ENCODE measurements around the gene ZCCHC4. TPM values are rescaled to one million over a fixed set of nuclear protein-coding genes. Genes with fewer than 3 reads are reported as not detected.
A peak's percentile ranks its signal among the peaks of the same experiment; 100 is the strongest.

Gene ZCCHC4
- total and polyA plus RNA-seq, 2 of the 4 experiments (the other 2 are of a cell fraction), result 7.9 to 8.1 TPM

- H3K14ac ChIP-seq (replicated peaks; ENCODE audit: low read depth, low read length), result no peak overlapping the region
- no peak overlapping the region for H2BK120ac ChIP-seq (ENCODE audit: low read depth, low read length)
- no peak overlapping the region for H4K5ac ChIP-seq (ENCODE audit: low read depth, low read length)
- no peak overlapping the region for H3K9ac ChIP-seq (ENCODE audit: low read depth, low read length)
- H2AFZ ChIP-seq (replicated peaks; ENCODE audit: low read length, poor library complexity), result no peak overlapping the region
- no CpG with 5 or more reads among the region's 1 CpG for WGBS, 2 experiments (ENCODE audit: extremely low coverage in 2 of 2, insufficient read length in 1 of 2)
- no peak overlapping the region for H4K91ac ChIP-seq (ENCODE audit: insufficient read depth, low read depth, low read length)
- no peaks in the 10 kb centered on the region for H3K9me1 ChIP-seq (ENCODE audit: insufficient read depth, low read length)
- TF ChIP-seq NFE2L2 (IDR thresholded peaks at IDR 0.05; ENCODE audit: low read depth, low read length) (no peak), RAD21 (IDR thresholded peaks at IDR 0.05; ENCODE audit: low read length) (no peak), USF2 (IDR thresholded peaks at IDR 0.05; ENCODE audit: low read depth, low read length) (no peak), FOS (IDR thresholded peaks at IDR 0.05; ENCODE audit: low read depth, low read length) (no peak), POLR2A (IDR thresholded peaks at IDR 0.05; ENCODE audit: low read depth, low read length) (no peak), RFX5 (IDR thresholded peaks at IDR 0.05; ENCODE audit: low read depth, low read length) (no peak), CHD1 (IDR thresholded peaks at IDR 0.05; ENCODE audit: low read depth, low read length) (no peak), MAZ (IDR thresholded peaks at IDR 0.05; ENCODE audit: borderline replicate concordance, low read depth, low read length) (no peak), MAFK (IDR thresholded peaks at IDR 0.05; ENCODE audit: low read depth, low read length) (no peak), CEBPB (IDR thresholded peaks at IDR 0.05; ENCODE audit: low read depth, low read length) (no peak), MXI1 (IDR thresholded peaks at IDR 0.05; ENCODE audit: borderline replicate concordance, low read depth, low read length) (no peak), SMC3 (IDR thresholded peaks at IDR 0.05; ENCODE audit: low read depth, low read length) (no peak), BHLHE40 (IDR thresholded peaks at IDR 0.05; ENCODE audit: low read depth, low read length) (no peak), RCOR1 (IDR thresholded peaks at IDR 0.05; ENCODE audit: insufficient replicate concordance, low read length) (no peak), CTCF (conservative IDR thresholded peaks at IDR 0.05; ENCODE audit: low read depth, low read length) (no peak)
- no peak for ATAC-seq (ENCODE audit: low read depth)
- no peak overlapping the region for H2AK5ac ChIP-seq (ENCODE audit: low read depth, low read length)
- H3K18ac ChIP-seq (ENCODE audit: low read depth, low read length), result no peak overlapping the region
- CTCF ChIA-PET, result no interaction called here
- no peaks in the 10 kb centered on the region for H3K36me3 ChIP-seq (ENCODE audit: control insufficient read depth, insufficient read depth, low read length)
- POLR2A ChIA-PET (ENCODE audit: unreplicated experiment), result no interaction called here
- H2BK5ac ChIP-seq (ENCODE audit: low read depth, low read length, poor library complexity, severe bottlenecking), result no peak overlapping the region
- no peak overlapping the region for H3K4me3 ChIP-seq (ENCODE audit: insufficient read depth, low read depth, low read length)
- no peak overlapping the region for H3K56ac ChIP-seq (ENCODE audit: extremely low read depth, insufficient read depth, low read length)
- in situ Hi-C loops (cut with MboI; ENCODE audit: low sequenced_read_pairs), result no loop called here
- H3K27ac ChIP-seq (ENCODE audit: insufficient read depth, low read length), result no peak overlapping the region
- H3K9me3 ChIP-seq (ENCODE audit: control insufficient read depth, insufficient read depth, low read length), result no peaks in the 10 kb centered on the region
- no peak overlapping the region for H3K4me2 ChIP-seq (ENCODE audit: low read depth, low read length)
- intact Hi-C loops (cut with micrococcal nuclease), result no loop called here
- H2BK20ac ChIP-seq (ENCODE audit: low read depth, low read length), result no peak overlapping the region
- H2BK15ac ChIP-seq (ENCODE audit: low read depth, low read length), result no peak overlapping the region
- no peaks in the 10 kb centered on the region for H4K20me1 ChIP-seq (ENCODE audit: insufficient read depth, low read length)
- no TSS peak for BruUV-seq (replicated peaks)
- H3K23ac ChIP-seq (ENCODE audit: low read depth, low read length), result no peak overlapping the region
- H3K79me1 ChIP-seq (ENCODE audit: low read depth in 1 of 2, low read length in 2 of 2), result peaks cover 8 to 12% of the 10 kb centered on the region in 2 experiments
- H3K4ac ChIP-seq (ENCODE audit: low read depth, low read length), result no peak overlapping the region
- dilution Hi-C loops (cut with HindIII; ENCODE audit: low sequenced_read_pairs, unreplicated experiment), result no loop called here
- no peak for DNase-seq
- H3K4me1 ChIP-seq (ENCODE audit: control insufficient read depth, insufficient read depth, low read length), result no peaks in the 10 kb centered on the region
- H4K8ac ChIP-seq (ENCODE audit: low read depth in 2 of 2, low read length in 2 of 2), result no peak overlapping the region
- H3K27me3 ChIP-seq (ENCODE audit: control insufficient read depth, insufficient read depth, low read length), result no peaks in the 10 kb centered on the region
- peak overlapping the region; percentile 37 for H2AK9ac ChIP-seq (replicated peaks; ENCODE audit: low read depth, low read length, poor library complexity)
Measured at GRCh38 chr4:25330335-25330734, 17.8 kb downstream of the ZCCHC4 start.

Measured in IMR-90 (cell line).